HepG2 (cell line): ENCODE measurements around the gene SNAP29.

Experiments used
- FOXK1 ChIP-seq: sonication (generic); formaldehyde crosslinking; IDR thresholded peaks from 2 replicates; pipeline ENCODE4 v1.4.0; 2020; ENCODE audit warnings: low read depth, missing genetic modification reagents, borderline replicate concordance
- HDAC2 ChIP-seq: sonication (generic); formaldehyde crosslinking; IDR thresholded peaks from 2 replicates; pipeline ENCODE4 v1.4.0; 2020; ENCODE audit warnings: missing genetic modification reagents
- KDM5B ChIP-seq: sonication (generic); formaldehyde crosslinking; IDR thresholded peaks from 2 replicates; pipeline ENCODE4 v1.4.0; 2020; ENCODE audit warnings: missing genetic modification reagents, mild to moderate bottlenecking, borderline replicate concordance
- KLF12 ChIP-seq: sonication (generic); formaldehyde crosslinking; IDR thresholded peaks from 2 replicates; pipeline ENCODE4 v1.4.0; 2020; ENCODE audit warnings: missing genetic modification reagents, borderline replicate concordance
- ZNF510 ChIP-seq: sonication (generic); formaldehyde crosslinking; IDR thresholded peaks from 2 replicates; pipeline ENCODE4 v1.4.0; 2020; ENCODE audit warnings: low read depth, mild to moderate bottlenecking, missing genetic modification reagents
- TF ChIP-seq, protein P1 (sequence below): sonication (generic); formaldehyde crosslinking; IDR thresholded peaks from 2 replicates; pipeline ENCODE4 v1.5.1; 2020; ENCODE audit warnings: missing genetic modification reagents, mild to moderate bottlenecking, borderline replicate concordance
- TF ChIP-seq, protein P2 (sequence below): sonication (generic); formaldehyde crosslinking; IDR thresholded peaks from 2 replicates; pipeline ENCODE4 v1.4.0; 2020; ENCODE audit warnings: missing genetic modification reagents
- TF ChIP-seq, protein P3 (sequence below), 2 experiments: fragments of 450-650 bp in 1 of 2; sonication (generic) in 1 of 2; formaldehyde crosslinking in 1 of 2; IDR thresholded peaks; 2 replicates each; pipeline versions ENCODE4 v1.6.1 to v1.8.0; 2016 to 2022; ENCODE audit warnings: antibody characterized with exemption in 1 of 2, mild to moderate bottlenecking in 1 of 2, missing genetic modification reagents in 1 of 2
- TF ChIP-seq, protein P4 (sequence below): sonication (generic); formaldehyde crosslinking; IDR thresholded peaks from 2 replicates; pipeline ENCODE4 v1.5.0; 2020; ENCODE audit warnings: mild to moderate bottlenecking, missing genetic modification reagents, moderate library complexity

DNA sequence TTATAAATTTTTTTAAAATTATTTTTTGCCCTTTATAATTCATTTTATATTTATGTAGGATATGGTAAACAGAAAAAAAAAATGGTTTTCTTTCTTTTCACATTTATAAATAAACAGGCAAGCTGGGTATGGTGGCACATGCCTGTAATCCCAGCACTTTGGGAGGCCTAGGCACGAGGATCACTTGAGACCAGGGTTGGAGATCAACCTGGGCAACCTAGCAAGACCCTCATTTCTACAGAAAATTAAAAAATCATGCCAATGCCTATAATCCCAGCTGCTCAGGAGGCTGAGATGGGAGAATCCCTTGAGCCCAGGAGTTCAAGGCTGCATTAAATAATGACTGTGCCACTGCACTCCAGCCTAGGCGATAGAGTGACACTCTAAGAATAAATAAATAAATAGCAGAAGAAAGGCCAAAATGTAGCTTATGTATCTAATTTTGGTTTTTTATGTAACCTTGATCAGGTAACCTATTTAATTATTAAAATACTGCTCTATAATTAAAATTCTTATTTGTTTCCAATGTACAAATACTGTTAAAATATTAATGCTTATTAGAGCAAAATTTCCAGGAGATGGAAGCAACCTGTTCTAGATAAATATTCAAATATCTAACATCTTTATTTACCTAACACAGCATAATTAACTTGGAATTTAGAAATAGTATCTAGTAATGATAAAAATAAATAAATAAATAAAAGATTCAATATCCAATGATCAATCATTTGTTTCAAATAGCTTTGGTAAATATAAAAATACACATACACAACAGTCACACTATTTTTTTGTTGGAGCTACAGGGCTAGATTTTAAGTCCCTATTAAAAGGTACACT is 21.6 kb upstream of the SNAP29 start:
- TF ChIP-seq, protein P1, sequence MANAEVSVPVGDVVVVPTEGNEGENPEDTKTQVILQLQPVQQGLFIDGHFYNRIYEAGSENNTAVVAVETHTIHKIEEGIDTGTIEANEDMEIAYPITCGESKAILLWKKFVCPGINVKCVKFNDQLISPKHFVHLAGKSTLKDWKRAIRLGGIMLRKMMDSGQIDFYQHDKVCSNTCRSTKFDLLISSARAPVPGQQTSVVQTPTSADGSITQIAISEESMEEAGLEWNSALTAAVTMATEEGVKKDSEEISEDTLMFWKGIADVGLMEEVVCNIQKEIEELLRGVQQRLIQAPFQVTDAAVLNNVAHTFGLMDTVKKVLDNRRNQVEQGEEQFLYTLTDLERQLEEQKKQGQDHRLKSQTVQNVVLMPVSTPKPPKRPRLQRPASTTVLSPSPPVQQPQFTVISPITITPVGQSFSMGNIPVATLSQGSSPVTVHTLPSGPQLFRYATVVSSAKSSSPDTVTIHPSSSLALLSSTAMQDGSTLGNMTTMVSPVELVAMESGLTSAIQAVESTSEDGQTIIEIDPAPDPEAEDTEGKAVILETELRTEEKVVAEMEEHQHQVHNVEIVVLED, result no peak
- TF ChIP-seq, protein P2, sequence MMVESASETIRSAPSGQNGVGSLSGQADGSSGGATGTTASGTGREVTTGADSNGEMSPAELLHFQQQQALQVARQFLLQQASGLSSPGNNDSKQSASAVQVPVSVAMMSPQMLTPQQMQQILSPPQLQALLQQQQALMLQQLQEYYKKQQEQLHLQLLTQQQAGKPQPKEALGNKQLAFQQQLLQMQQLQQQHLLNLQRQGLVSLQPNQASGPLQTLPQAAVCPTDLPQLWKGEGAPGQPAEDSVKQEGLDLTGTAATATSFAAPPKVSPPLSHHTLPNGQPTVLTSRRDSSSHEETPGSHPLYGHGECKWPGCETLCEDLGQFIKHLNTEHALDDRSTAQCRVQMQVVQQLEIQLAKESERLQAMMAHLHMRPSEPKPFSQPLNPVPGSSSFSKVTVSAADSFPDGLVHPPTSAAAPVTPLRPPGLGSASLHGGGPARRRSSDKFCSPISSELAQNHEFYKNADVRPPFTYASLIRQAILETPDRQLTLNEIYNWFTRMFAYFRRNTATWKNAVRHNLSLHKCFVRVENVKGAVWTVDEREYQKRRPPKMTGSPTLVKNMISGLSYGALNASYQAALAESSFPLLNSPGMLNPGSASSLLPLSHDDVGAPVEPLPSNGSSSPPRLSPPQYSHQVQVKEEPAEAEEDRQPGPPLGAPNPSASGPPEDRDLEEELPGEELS (CRISPR knock-in tag), result no peak
- no peak for TF ChIP-seq ZNF510
- TF ChIP-seq, protein P3, sequence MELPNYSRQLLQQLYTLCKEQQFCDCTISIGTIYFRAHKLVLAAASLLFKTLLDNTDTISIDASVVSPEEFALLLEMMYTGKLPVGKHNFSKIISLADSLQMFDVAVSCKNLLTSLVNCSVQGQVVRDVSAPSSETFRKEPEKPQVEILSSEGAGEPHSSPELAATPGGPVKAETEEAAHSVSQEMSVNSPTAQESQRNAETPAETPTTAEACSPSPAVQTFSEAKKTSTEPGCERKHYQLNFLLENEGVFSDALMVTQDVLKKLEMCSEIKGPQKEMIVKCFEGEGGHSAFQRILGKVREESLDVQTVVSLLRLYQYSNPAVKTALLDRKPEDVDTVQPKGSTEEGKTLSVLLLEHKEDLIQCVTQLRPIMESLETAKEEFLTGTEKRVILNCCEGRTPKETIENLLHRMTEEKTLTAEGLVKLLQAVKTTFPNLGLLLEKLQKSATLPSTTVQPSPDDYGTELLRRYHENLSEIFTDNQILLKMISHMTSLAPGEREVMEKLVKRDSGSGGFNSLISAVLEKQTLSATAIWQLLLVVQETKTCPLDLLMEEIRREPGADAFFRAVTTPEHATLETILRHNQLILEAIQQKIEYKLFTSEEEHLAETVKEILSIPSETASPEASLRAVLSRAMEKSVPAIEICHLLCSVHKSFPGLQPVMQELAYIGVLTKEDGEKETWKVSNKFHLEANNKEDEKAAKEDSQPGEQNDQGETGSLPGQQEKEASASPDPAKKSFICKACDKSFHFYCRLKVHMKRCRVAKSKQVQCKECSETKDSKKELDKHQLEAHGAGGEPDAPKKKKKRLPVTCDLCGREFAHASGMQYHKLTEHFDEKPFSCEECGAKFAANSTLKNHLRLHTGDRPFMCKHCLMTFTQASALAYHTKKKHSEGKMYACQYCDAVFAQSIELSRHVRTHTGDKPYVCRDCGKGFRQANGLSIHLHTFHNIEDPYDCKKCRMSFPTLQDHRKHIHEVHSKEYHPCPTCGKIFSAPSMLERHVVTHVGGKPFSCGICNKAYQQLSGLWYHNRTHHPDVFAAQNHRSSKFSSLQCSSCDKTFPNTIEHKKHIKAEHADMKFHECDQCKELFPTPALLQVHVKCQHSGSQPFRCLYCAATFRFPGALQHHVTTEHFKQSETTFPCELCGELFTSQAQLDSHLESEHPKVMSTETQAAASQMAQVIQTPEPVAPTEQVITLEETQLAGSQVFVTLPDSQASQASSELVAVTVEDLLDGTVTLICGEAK (IDR thresholded peaks at IDR 0.05), result no peak
- TF ChIP-seq, protein P3 (CRISPR knock-in tag; IDR thresholded peaks at IDR 0.05), result no peak
- TF ChIP-seq, protein P4, sequence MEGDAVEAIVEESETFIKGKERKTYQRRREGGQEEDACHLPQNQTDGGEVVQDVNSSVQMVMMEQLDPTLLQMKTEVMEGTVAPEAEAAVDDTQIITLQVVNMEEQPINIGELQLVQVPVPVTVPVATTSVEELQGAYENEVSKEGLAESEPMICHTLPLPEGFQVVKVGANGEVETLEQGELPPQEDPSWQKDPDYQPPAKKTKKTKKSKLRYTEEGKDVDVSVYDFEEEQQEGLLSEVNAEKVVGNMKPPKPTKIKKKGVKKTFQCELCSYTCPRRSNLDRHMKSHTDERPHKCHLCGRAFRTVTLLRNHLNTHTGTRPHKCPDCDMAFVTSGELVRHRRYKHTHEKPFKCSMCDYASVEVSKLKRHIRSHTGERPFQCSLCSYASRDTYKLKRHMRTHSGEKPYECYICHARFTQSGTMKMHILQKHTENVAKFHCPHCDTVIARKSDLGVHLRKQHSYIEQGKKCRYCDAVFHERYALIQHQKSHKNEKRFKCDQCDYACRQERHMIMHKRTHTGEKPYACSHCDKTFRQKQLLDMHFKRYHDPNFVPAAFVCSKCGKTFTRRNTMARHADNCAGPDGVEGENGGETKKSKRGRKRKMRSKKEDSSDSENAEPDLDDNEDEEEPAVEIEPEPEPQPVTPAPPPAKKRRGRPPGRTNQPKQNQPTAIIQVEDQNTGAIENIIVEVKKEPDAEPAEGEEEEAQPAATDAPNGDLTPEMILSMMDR, result no peak
- no peak for TF ChIP-seq KDM5B (CRISPR knock-in tag)
- no peak for TF ChIP-seq KLF12 (CRISPR knock-in tag)
- no peak for TF ChIP-seq HDAC2 (CRISPR knock-in tag)
- TF ChIP-seq FOXK1 (CRISPR knock-in tag), result no peak
